ENCODE results near the gene FOLR3.
A peak's percentile ranks its signal among the peaks of the same experiment; 100 is the strongest.
"Not testable (repeated sequence)": the region's sequence is repeated elsewhere in the genome, so short reads cannot be mapped to it uniquely, and the experiment has no call there.

FOLR3 gene

DNA sequence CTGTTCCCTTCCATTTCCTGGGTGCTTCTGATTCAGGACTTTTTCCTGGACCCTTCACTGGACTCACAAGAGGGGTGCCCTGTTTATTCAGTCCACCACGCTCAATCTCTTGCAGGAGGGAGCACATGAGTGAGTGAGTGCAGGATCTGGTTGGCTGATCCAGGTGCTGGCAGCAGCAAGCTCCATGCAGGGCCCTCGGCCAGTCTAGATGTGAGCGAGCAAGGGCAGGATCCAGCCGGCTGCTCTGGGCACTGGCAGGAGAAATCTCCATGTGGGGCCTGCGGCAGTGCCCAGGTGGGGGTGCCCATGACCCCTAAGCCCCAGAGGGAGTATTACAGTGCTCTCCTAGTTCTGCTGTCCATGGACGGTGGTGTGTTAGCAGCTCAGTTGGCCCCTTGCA, 11.5 kb upstream of the FOLR3 start:
- DNase-seq: no peak

DNA sequence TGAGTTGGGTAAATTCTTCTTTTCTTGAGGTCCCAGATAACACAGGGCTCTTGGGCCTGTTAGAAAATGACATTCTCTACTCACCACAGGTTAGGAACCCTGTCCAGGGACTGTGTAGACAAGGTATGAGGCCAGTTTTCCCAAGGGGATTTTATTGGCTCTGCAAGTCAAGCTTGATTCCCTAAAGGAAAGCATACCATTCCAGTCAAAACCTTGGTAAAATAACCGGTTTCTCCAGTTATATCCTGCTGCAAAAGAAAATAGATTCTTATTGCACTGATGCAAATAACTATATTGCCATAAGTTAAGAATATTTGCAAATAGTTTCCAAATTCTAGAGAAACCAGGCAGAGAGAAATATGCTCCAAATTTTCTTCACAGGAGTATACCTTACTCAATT, 9.6 kb upstream of the FOLR3 start:
- DNase-seq: no peak

DNA sequence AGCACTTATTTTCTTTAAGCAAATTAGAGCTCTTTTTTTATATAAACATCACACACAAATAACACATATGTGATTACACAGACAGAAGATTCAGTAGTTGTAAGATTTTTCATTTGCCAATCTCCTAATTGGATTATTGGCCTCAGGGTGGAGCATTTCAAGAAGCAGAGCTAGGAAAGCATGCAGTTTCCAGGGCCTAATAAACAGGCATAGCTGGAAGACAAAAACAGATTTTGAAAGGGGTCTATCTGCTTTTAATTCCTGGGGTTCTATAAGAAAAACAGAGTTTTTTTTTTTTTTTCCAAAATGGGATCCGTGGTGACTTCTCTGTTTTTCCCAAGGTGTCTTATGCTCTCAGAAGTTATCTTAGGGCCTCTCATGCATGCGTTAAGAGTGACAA, 7.6 kb upstream of the FOLR3 start:
- no peak for DNase-seq

DNA sequence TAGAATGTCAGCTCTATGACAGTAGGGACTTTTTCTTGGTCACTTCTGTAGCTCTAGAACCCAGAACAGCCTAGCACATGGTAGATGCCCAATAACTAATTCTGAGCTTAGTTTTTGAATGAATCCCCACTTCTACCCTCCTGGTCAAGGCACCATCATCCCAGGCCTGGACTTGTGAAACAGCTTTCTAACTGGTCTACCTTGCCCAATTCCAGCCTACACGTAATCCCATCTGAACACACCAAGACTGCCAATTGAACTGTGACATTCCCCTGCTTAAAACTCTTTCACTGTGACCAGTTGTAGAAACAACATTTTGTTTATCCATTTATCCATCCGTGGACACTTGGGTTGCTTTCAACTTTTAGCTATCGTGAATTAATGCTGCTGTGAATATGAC, 6.1 kb upstream of the FOLR3 start:
- no peak for DNase-seq

DNA sequence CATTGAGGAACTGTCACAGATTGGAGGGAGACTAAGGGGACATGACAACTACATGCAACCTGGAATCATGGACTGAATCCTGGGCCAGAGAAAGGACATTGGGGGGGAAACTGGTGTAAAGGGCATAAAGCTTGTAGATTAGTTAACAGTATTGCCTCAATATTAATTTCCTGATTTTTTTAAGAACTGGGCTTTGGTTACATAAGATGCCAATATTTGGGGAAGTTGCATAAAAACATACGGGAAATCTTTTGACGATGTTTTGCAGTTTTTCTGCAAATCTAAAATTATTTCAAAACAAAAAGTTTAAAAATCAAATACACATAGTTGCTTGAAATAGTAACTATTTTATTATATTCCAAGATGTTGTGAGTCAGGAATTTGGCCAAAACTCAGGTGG, 2.9 kb upstream of the FOLR3 start:
- no peak for DNase-seq

DNA sequence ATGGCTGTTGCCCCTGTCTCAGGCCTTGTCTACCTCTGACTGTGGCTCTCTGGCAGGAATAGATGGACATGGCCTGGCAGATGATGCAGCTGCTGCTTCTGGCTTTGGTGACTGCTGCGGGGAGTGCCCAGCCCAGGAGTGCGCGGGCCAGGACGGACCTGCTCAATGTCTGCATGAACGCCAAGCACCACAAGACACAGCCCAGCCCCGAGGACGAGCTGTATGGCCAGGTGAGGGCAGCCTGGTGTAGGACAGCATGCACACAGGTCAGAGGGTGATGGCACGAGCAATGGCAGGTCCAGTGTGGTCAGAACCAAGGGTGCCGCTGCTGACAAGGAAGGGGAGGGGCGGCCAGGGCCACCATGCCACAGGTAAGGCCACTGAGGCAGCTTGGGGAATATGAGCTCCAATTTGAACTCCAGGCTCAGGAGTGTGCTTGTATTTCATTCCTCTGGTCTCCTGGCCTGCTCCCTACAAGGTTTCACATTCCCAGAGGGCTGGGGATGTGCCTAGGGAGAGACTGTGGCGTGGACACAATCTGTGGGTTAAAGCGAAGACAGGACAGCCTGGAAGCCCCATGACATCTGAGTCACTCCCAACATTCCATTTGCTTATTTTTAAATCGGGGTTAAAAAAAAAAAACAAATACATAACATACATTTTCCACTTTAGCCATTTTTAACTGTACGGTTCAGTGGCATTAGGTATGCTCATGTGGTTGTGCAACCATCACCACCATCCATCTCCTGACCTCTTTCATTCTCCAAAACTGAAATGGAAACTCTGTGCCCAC, 562 bp downstream of the FOLR3 start:
- no peak for DNase-seq

DNA sequence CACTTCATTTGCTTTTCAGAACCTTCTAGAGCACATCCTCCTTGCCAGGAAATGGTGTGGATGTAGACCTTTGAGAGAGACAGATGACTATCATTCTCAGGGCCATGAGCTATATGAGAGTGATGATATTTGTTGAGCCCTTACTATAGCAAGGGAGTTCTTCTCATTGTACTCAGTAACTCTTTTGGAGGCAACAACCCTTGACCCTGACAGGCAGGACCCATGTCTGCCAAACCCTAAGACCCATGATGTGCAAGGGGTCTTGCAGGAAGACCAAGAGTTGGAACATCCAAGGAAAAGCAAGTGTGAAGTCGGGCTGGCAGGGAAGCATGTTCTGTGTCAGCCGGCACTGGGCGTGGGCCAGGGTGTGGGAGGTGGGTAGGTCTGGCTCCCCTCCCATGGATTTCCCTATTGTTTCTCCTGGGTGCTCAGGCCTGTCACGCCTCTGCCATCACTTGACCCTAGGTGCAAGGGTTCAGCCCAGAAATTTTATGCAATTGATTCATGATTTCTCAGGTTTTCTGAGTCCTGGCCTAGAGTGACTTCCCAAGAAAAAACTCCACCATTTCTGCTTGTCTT, 1.2 kb downstream of the FOLR3 start:
- DNase-seq: no peak

DNA sequence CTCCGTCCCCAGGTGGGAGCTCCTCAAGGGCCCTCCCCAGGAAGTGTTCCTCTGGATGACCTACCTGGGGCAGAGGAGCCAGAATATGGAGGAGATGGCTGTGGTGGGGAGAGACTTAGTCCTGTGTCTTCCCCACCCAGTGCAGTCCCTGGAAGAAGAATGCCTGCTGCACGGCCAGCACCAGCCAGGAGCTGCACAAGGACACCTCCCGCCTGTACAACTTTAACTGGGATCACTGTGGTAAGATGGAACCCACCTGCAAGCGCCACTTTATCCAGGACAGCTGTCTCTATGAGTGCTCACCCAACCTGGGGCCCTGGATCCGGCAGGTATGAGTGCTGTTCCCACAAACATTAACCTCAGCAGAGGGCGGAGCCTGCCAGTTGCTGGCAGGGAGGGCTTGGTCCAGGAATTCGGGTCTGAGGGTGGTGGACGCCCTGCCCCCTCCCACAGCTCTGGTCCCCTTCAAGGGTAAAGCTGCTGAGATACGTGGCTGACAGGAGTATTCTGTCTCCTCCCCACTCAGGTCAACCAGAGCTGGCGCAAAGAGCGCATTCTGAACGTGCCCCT, 3.4 kb downstream of the FOLR3 start:
- DNase-seq: no peak

DNA sequence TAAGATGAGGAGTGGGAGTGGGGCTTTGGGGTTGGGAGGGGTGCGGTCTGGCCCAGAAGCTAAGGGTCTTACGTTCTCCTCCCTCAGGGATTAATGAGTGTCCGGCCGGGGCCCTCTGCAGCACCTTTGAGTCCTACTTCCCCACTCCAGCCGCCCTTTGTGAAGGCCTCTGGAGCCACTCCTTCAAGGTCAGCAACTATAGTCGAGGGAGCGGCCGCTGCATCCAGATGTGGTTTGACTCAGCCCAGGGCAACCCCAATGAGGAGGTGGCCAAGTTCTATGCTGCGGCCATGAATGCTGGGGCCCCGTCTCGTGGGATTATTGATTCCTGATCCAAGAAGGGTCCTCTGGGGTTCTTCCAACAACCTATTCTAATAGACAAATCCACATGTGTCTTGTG, 4.0 kb downstream of the FOLR3 start:
- DNase-seq: no peak

DNA sequence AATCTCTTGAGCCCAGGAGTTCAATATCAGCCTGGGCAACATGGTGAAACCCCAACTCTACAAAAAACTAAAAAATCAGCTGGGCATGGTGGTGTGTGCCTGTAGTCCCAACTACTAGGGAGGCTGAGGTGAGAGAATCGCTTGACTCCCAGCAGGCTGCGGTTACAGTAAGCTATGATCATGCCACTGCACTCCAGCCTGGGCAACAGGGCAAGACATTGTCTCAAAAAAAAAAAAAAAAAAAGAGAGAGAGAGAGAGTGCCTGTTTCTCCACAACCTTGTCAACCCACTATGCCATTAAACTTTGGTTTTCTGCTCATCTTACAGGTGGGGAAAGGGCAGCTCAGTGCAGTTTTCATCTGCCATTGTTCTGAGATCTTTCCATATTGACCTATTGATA, 5.1 kb downstream of the FOLR3 start:
- no peak for DNase-seq

DNA sequence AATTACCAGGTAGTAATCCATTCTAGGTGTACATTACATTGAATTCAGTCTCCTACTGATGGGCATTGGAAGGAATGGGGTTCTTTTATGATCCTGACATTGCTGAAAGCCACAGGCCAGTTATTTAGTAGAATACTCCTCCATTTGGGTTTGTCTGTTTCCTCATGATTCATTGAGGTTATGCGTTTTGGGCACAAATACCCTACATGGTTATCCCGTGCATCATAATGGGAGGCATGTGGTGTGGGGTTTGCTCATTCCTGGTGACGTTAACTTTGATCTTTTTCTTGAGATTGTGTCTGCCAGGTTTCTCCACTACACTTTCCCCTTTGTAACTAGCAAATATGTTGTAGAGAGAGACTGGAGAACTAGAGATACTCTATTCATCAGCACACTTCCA, 5.5 kb downstream of the FOLR3 start:
- DNase-seq: peak; percentile 37

DNA sequence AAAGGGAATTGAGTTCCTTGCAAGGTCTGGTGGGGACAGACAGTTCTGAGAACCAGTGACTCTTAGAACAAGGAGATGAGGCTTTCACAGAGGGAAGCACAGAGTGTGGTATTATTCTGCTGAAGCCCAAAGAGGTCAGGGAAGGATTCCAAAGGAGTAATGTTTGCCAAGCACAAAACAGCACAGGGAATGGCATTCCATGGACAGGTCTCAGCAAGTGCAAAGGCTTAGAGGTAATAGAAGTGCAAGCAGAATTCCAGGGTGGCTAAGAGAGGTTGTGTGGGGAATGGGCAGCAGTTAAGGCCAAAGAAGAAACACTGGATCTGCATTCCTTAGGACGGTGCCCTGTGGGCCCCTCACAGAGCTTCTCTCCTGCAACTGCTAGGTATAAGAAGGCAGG, 6.6 kb downstream of the FOLR3 start:
- DNase-seq: not testable (repeated sequence)

DNA sequence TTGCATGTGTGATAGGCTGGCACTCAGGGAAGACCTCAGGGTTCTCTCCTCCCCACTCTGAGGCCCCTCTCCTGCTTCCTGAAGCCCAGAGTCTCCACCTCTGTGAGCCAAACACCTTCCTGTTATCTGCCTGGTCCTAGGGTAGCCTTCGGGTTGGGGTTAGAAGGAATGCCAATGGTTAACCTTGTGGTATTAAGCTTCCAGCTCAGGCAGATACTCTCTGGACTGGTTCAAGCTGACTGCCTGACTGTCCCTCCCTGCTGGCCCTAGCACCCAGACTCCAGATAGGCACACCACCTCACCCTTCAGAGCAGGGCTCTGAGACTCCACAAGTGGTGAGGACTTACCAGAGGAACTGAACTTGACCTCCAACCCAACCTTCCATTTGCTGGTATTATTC, 7.0 kb downstream of the FOLR3 start:
- DNase-seq: not testable (repeated sequence)

DNA sequence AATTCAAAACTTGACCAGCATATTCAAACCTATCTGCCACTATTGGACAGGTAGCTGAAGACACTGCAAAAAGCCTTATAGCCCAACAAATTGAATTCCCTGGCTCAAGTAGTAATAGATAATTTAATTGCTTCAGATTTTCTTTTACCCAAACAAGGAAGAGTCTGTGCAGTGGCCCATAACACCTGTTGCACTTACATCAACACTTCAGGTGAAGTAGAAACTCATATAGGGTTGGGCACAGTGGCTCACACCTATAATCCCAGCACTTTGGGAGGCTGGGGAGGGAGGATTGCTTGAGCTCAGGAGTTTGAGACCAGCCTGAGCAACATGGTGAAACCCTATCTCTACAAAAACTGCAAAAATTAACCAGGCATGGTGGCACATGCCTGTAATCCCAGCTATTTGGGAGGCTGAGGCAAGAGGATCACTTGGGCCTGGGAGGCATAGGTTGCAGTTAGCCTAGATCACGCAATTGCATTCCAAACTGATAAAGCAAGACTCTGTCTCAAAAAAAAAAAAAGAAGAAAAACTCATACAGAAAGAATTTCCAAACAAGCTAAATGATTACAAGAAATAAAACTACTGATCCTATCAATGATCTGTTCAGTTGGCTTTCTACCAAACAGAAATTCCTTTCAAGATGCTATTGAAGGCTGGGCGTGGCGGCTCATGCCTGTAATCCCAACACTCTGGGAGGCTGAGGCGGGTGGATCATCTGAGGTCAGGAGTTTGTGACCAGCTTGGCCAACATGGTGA, 9.5 kb downstream of the FOLR3 start:
- DNase-seq: no peak

DNA sequence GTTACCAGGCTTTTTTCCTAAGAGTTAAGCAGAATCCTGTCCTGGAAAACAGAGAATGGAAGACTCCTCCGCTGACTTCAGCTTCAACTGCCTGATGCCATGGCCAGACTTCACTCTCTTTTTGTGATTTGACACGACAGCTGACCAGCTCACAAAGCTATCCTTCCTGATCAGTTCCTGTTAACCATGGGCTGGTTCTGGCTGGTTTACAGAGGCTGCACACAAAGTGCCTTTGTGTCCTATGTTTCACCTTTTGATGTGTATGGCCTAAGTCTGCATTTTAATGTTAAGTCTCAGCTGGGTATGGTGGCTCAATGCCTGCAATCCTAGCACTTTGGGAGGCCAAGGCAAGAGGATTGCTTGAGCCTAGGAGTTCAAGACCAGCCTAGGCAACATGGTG, 11.1 kb downstream of the FOLR3 start:
- DNase-seq: no peak

DNA sequence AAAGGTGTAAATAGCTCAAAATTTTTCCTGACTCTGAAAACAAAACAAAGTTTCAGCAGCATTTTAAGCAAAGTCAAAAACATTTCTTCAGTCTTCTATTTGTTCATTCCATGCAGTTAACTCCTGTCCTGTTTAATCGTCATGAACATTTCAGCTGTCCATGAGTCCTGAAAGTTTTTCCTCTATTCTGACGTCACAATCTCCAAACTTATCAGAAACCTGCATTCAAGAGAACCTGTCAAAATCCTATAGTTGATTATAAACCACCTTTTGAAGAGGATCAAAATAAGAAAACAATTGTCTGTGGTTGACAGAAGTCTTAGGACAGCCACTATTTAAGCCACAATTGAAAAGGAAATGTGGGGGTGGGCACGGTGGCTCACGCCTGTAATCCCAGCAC, 15.4 kb downstream of the FOLR3 start:
- DNase-seq: no peak

DNA sequence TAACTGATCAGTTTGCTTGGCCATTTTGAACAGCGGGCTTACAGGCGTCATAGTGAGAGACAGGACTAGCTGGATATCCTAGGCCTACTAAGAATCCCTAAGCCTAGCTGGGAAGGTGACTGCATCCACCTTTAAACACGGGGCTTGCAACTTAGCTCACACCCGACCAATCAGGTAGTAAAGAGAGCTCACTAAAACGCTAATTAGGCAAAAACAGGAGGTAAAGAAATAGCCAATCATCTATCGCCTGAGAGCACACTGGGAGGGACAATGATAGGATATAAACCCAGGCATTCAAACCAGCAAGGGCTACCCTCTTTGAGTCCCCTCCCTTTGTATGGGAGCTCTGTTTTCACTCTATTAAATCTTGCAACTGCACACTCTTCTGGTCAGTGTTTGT, 18.3 kb downstream of the FOLR3 start:
- not testable (repeated sequence) for DNase-seq

DNA sequence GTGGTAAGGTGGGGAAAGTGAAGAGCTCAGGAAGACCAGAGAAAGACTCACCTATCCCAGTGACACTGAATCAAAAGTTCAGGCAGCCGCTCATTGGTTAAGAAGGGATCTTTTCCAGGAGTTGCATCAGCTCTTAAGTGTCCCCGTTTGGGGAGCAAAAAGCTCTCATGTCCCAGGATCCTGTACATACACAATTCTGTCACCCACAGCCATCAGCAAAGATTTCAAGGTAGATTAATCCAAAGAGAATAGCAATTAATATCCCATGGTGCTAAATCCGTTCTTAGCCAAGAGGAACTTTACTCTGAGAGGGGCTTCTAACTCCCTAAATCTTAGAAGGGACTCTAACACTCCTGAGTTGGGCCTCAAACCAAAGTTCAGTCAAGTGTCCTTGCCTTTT, 19.3 kb downstream of the FOLR3 start:
- DNase-seq: no peak

DNA sequence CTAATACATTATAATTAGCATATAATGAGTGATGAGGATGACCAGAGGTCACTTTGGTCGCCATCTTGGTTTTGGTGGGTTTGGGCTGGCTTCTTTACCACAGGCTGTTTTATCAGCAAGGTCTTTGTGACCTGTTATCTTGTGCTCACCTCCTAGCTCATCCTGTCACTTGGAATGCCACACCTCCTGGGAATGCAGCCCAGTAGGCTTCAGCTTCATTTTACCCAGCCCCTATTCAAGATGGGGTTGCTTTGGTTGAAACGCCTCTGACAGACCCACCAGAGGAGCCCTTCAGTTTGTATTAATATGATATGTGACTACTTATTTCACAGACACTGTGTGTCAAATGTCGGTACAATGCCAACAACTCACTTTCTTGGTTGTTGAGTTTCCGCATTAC, 20.2 kb downstream of the FOLR3 start:
- no peak for DNase-seq

DNA sequence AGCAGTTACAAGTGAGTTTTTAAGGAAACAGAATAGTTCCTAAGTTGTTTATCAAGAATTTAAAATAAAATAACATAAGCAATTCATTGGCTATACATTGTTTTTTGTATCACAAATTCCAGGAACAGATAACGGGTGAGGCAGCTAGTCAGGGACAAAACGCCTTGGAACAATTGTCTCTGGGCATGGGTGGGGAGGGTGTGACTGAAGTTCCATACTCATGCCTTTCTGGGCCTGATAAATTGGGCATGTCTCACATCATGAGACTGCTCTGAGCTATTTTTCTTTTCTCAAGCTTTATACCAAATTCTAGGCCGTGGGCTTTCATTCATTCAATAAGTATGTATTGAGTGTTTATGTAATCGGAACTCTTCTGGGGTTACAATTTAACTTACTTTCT, 21.6 kb downstream of the FOLR3 start:
- DNase-seq: no peak

DNA sequence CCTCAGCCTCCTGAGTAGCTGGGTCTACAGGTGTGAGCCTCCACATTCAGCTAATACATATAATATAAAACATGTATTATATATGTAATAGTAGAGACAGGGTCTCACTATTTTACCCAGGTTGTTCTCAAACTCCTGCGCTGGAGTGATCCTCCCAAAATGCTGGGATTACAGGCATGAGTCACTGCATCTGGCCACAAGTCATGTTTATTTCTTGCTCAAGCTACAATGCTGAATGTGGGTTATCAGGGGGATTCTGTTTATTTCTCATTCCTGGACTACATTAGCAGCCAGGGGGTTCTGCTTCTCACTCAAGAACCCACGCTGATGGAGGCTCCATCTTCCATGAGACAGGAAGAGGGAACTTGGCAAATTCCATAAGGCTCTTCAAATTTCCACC, 24.8 kb downstream of the FOLR3 start:
- no peak for DNase-seq

DNA sequence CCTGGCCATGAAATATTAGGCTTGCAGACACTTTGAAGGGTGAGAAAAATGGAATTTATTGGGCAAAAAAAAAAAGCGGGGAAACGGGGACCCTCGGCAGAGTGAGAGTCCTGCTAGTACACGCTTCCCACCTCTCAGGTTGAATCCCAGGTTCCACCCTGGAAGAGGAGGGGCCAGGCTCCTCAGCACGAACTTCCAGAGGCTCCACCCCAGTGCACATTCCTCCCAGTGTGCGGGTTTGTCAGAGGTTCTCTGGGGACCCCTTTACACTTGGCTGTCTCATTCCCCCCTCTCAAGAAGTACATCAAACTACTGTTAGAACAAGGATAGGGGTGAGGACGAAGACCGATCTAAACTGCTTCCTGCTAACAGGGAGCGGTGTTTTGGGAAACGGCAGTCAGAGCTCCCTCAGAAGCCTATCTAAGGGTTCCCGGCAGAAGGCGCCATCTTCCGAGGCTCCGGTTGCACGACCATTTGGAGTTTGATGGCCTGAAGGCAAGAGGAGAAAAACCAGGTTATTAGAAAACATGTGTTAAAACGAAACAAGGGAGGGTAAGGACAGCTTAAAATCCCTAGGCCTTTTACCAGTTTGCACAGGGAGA, 27.5 kb downstream of the FOLR3 start:
- no peak for DNase-seq

DNA sequence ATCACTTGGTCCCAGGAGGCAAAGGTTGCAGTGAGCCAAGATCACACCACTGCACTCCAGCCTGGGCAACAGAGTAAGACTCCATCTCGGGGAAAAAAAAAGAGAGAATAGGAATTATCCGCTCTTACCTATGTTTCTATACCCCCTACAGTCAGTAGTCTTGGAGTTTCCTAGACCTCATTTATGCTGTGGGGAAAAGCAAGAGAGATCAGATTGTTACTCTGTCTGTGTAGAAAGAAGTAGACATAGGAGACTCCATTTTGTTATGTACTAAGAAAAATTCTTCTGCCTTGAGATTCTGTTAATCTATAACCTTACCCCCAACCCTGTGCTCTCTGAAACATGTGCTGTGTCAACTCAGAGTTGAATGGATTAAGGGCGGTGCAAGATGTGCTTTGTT, 28.7 kb downstream of the FOLR3 start:
- DNase-seq: not testable (repeated sequence)
